Lower leg skin (tissue), 3 donors: ENCODE measurements around the gene DHRS7B.

ENCODE experiments used
- POLR2A ChIP-seq, 2 donors: fragments of 450-650 bp; IDR thresholded peaks; one replicate each; pipeline ENCODE4 v1.6.1; 2016 to 2017; ENCODE audit warnings: antibody characterized with exemption in 2 of 2, mild to moderate bottlenecking in 1 of 2, moderate library complexity in 1 of 2
- TF ChIP-seq, protein P1 (sequence below), 3 donors: fragments of 450-650 bp; IDR thresholded peaks; one replicate each; pipeline ENCODE4 v1.5.1; 2016; ENCODE audit warnings: antibody characterized with exemption in 3 of 3, mild to moderate bottlenecking in 3 of 3, moderate library complexity in 2 of 3

GRCh38 chr17:21106316-21106715, 20.4 kb upstream of the DHRS7B start:
- TF ChIP-seq, protein P1, sequence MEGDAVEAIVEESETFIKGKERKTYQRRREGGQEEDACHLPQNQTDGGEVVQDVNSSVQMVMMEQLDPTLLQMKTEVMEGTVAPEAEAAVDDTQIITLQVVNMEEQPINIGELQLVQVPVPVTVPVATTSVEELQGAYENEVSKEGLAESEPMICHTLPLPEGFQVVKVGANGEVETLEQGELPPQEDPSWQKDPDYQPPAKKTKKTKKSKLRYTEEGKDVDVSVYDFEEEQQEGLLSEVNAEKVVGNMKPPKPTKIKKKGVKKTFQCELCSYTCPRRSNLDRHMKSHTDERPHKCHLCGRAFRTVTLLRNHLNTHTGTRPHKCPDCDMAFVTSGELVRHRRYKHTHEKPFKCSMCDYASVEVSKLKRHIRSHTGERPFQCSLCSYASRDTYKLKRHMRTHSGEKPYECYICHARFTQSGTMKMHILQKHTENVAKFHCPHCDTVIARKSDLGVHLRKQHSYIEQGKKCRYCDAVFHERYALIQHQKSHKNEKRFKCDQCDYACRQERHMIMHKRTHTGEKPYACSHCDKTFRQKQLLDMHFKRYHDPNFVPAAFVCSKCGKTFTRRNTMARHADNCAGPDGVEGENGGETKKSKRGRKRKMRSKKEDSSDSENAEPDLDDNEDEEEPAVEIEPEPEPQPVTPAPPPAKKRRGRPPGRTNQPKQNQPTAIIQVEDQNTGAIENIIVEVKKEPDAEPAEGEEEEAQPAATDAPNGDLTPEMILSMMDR (IDR thresholded peaks at IDR 0.05) = no peak
- TF ChIP-seq POLR2A (IDR thresholded peaks at IDR 0.05) = no peak
